Activated naive CD8-positive, alpha-beta T cell (primary cell): ENCODE measurements around the gene TRIM72.
"Not testable (repeated sequence)": the region's sequence is repeated elsewhere in the genome, so short reads cannot be mapped to it uniquely, and the experiment has no call there.

Experiments used
- H3K27ac Mint-ChIP-seq: one replicate; pipeline ENCODE4 v1.8.0; 2021; ENCODE audit warnings: mixed read lengths
- H3K27me3 Mint-ChIP-seq: one replicate; pipeline ENCODE4 v1.8.0; 2021; ENCODE audit warnings: mixed read lengths
- H3K36me3 Mint-ChIP-seq: one replicate; pipeline ENCODE4 v1.8.0; 2021; ENCODE audit warnings: mixed read lengths
- H3K4me1 Mint-ChIP-seq: one replicate; pipeline ENCODE4 v1.8.0; 2021; ENCODE audit warnings: low read depth, mixed read lengths
- H3K4me3 Mint-ChIP-seq: one replicate; pipeline ENCODE4 v1.8.0; 2021; ENCODE audit warnings: mild to moderate bottlenecking, mixed read lengths
- H3K9me3 Mint-ChIP-seq: one replicate; pipeline ENCODE4 v1.8.0; 2021; ENCODE audit warnings: low read depth, mixed read lengths

Gene TRIM72

GRCh38 chr16:31273676-31274075 is 59.8 kb downstream of the TRIM72 start:
- no peaks in the 10 kb centered on the region for H3K9me3 Mint-ChIP-seq
- no peaks in the 10 kb centered on the region for H3K36me3 Mint-ChIP-seq
- H3K27me3 Mint-ChIP-seq, result no peaks in the 10 kb centered on the region
- H3K4me3 Mint-ChIP-seq, result no peak overlapping the region
- no peak overlapping the region for H3K27ac Mint-ChIP-seq
- peaks cover under 1% of the 10 kb centered on the region for H3K4me1 Mint-ChIP-seq

- no peaks in the 10 kb centered on the region for H3K4me1 Mint-ChIP-seq
- no peaks in the 10 kb centered on the region for H3K36me3 Mint-ChIP-seq
- H3K27ac Mint-ChIP-seq, result no peak overlapping the region
- H3K9me3 Mint-ChIP-seq, result no peaks in the 10 kb centered on the region
- H3K27me3 Mint-ChIP-seq, result no peaks in the 10 kb centered on the region
- H3K4me3 Mint-ChIP-seq, result no peak overlapping the region
These were observed 61.2 kb downstream of the TRIM72 start for GRCh38 chr16:31274831-31275816.

DNA sequence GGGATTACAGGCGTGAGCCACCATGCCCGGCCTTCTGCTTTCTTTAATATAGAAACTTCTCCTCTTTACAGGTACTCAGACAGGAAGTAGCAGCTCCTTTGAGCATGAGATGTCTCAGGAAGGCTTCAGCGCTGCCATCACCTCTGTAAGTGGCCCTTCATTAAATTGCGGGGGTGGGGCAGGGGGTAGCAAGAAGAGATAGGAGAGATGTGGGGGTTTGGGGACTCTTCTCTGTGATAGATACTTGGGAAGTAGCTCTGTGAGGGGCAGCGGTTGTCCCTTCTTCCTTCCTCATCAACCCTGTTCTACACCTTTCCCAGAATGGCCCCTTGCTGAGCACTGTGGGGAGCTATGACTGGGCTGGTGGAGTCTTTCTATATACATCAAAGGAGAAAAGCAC is 62.7 kb downstream of the TRIM72 start:
- Mint-ChIP-seq H3K27ac (no peak overlapping the region), H3K9me3 (no peaks in the 10 kb centered on the region), H3K4me3 (no peak overlapping the region), H3K36me3 (no peaks in the 10 kb centered on the region), H3K4me1 (no peaks in the 10 kb centered on the region), H3K27me3 (no peaks in the 10 kb centered on the region)

DNA sequence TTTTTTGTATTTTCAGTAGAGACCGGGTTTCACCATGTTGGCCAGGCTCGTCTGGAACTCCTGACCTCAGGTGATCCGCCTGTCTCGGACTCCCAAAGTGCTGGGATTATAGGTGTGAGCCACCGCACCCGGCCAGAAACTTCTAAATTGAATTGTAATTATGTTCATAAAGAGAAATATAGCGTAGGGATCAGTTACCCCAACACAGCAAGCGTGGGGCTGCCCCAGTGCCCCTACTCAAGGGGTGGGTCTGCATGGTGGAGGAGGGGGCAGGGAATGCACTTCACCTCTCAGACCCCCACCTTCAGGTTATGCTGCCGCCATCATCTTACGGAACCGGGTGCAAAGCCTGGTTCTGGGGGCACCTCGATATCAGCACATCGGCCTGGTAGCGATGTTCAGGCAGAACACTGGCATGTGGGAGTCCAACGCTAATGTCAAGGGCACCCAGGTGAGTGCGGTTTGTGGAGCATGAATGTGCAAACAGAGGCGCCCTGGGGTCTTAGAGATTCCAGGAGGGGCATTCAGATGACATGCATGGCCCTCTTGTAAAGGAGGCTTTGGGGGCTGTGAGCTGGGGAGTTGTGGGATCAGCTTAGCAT is 63.8 kb downstream of the TRIM72 start:
- no peaks in the 10 kb centered on the region for H3K36me3 Mint-ChIP-seq
- no peaks in the 10 kb centered on the region for H3K27me3 Mint-ChIP-seq
- no peaks in the 10 kb centered on the region for H3K4me1 Mint-ChIP-seq
- no peak overlapping the region for H3K27ac Mint-ChIP-seq
- H3K9me3 Mint-ChIP-seq, result no peaks in the 10 kb centered on the region
- H3K4me3 Mint-ChIP-seq, result no peak overlapping the region

DNA sequence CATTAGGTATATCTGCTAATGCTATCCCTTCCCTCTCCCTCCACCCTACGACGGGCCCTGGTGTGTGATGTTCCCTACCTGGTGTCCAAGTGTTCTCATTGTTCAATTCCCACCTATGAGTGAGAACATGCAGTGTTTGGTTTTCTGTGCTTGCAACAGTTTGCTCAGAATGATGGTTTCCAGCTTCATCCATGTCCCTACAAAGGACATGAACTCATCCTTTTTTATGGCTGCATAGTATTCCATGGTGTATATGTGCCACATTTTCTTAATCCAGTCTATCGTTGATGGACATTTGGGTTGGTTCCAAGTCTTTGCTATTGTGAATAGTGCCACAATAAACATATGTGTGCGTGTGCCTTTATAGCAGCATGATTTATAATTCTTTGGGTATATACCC is 64.9 kb downstream of the TRIM72 start:
- H3K9me3 Mint-ChIP-seq, H3K4me3 Mint-ChIP-seq, H3K27ac Mint-ChIP-seq, H3K4me1 Mint-ChIP-seq, H3K36me3 Mint-ChIP-seq, H3K27me3 Mint-ChIP-seq: not testable (repeated sequence)
